DOHH2 (cell line): ENCODE results near the gene IWS1.

ENCODE experiments used
- CTCF ChIP-seq: fragments of 200-600 bp; sonication (generic); IDR thresholded peaks from one replicate; pipeline ENCODE4 v1.5.1; 2014; ENCODE audit warnings: antibody characterized with exemption, mild to moderate bottlenecking, low read depth, low read length; ENCODE audit not compliant: poor library complexity, severe bottlenecking
- EZH2phosphoT487 ChIP-seq: fragments of 200-600 bp; sonication (generic); IDR thresholded peaks from 2 replicates; pipeline ENCODE4 v1.6.1; 2017; ENCODE audit warnings: borderline replicate concordance, mild to moderate bottlenecking, antibody characterized with exemption, low read length, moderate library complexity, mixed read lengths

DNA sequence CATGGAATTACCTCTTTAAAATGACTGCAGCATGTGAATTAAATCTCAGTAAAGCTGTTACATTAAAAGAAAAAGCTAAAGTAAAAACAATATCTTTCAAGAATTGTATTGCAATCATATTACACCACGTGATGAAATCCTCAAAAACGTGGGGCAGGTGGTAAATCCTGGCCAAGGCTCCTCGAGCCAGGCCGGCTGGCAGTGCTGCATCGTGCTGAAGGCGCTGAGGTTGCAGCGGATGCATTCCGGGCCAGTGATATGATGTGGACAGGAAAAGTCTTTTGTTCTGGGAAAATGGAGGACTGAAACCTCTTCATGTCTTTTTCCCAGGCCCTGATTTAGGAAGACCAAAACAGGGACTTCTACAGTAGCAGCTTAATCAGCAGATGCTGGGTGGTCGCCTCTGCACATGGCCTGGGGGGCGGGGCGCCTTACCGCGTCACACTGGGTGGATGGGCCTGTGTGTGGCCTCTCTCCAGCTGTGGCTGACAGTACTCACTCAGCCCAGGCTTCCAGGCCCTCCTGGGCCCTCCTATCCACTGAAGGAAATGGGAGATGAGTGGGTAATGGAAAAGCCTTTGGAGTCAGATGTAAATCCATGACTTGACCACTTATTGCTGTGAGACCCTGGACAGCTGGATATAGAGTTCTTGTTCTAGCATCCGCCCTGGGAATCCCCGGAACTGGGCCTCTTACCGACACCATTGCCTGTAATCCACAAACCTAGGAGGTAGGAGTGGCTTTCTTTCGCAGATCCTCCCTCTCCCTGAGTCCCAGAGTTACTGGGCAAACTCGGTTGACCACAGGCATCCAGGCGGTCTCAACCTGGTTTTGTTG is 62.9 kb downstream of the IWS1 start:
- TF ChIP-seq CTCF (no peak), EZH2phosphoT487 (no peak)
